ENCODE data around the gene MBNL2. TPM values are rescaled to one million over a fixed set of nuclear protein-coding genes. Genes with fewer than 3 reads are reported as not detected.
A peak's percentile ranks its signal among the peaks of the same experiment; 100 is the strongest.

MBNL2 gene
- total RNA-seq, 2 donors from 2014 or later, result 14.9 to 26.9 TPM

- ATAC-seq (replicated peaks in 1 of 2) (peak in 1 of 2 donors; percentile 32), DNase-seq (no peak)
- peaks cover 0 to 4% of the 10 kb centered on the region in 2 donors for H3K9me3 Mint-ChIP-seq
- peaks cover 15% of the 10 kb centered on the region for H3K4me1 Mint-ChIP-seq (ENCODE audit: low read depth)
- no peaks in the 10 kb centered on the region for H3K36me3 Mint-ChIP-seq (ENCODE audit: insufficient read depth in 2 of 2)
- H3K27me3 Mint-ChIP-seq (ENCODE audit: low read depth), result no peaks in the 10 kb centered on the region
- no peak overlapping the region for H3K27ac Mint-ChIP-seq
- H3K4me3 Mint-ChIP-seq, result no peak overlapping the region
Observed at GRCh38 chr13:97215325-97215724, 6.8 kb upstream of the MBNL2 start.

- DNase-seq, result no peak
- H3K27ac Mint-ChIP-seq, result no peak overlapping the region
- peaks cover 0 to 3% of the 10 kb centered on the region in 2 donors for H3K36me3 Mint-ChIP-seq (ENCODE audit: insufficient read depth in 2 of 2)
- H3K4me3 Mint-ChIP-seq, result no peak overlapping the region
- no peaks in the 10 kb centered on the region for H3K27me3 Mint-ChIP-seq (ENCODE audit: low read depth)
- peaks cover 13% of the 10 kb centered on the region for H3K4me1 Mint-ChIP-seq (ENCODE audit: low read depth)
- peaks cover 0 to 4% of the 10 kb centered on the region in 2 donors for H3K9me3 Mint-ChIP-seq
- no peak for ATAC-seq (replicated peaks in 1 of 2)
Observed at GRCh38 chr13:97219226-97219625, 2.9 kb upstream of the MBNL2 start.

GRCh38 chr13:97220151-97220900, 1.8 kb upstream of the MBNL2 start:
- no peak for DNase-seq
- Mint-ChIP-seq H3K36me3 (ENCODE audit: insufficient read depth in 2 of 2) (peaks cover 0 to 3% of the 10 kb centered on the region in 2 donors), H3K4me3 (no peak overlapping the region), H3K27ac (no peak overlapping the region), H3K4me1 (ENCODE audit: low read depth) (peaks cover 16% of the 10 kb centered on the region), H3K9me3 (peaks cover 0 to 4% of the 10 kb centered on the region in 2 donors), H3K27me3 (ENCODE audit: low read depth) (no peaks in the 10 kb centered on the region)
- ATAC-seq (replicated peaks in 1 of 2), result no peak

- Mint-ChIP-seq H3K9me3 (peaks cover 0 to 4% of the 10 kb centered on the region in 2 donors), H3K4me1 (ENCODE audit: low read depth) (peaks cover 24% of the 10 kb centered on the region), H3K36me3 (ENCODE audit: insufficient read depth in 2 of 2) (peaks cover 0 to 3% of the 10 kb centered on the region in 2 donors), H3K27me3 (ENCODE audit: low read depth) (no peaks in the 10 kb centered on the region), H3K4me3 (no peak overlapping the region), H3K27ac (peak overlapping the region; percentile 92)
- DNase-seq (no peak), ATAC-seq (replicated peaks in 1 of 2) (no peak)
Observed at GRCh38 chr13:97221046-97221445, 1.1 kb upstream of the MBNL2 start.

- peaks cover 28% of the 10 kb centered on the region for H3K4me1 Mint-ChIP-seq (ENCODE audit: low read depth)
- peaks cover 0 to 4% of the 10 kb centered on the region in 2 donors for H3K9me3 Mint-ChIP-seq
- peaks cover 0 to 3% of the 10 kb centered on the region in 2 donors for H3K36me3 Mint-ChIP-seq (ENCODE audit: insufficient read depth in 2 of 2)
- peak overlapping the region; percentile 87 for H3K4me3 Mint-ChIP-seq
- peak overlapping the region; percentile 92 for H3K27ac Mint-ChIP-seq
- ATAC-seq (replicated peaks in 1 of 2) (no peak), DNase-seq (no peak)
- H3K27me3 Mint-ChIP-seq (ENCODE audit: low read depth), result no peaks in the 10 kb centered on the region
Observed at GRCh38 chr13:97221466-97221865, 667 bp upstream of the MBNL2 start.

- peak overlapping the region; percentile 97 for H3K27ac Mint-ChIP-seq
- no peaks in the 10 kb centered on the region for H3K9me3 Mint-ChIP-seq
- H3K36me3 Mint-ChIP-seq (ENCODE audit: insufficient read depth in 2 of 2), result peaks cover 0 to 4% of the 10 kb centered on the region in 2 donors
- H3K4me3 Mint-ChIP-seq, result peak overlapping the region; percentile 87
- ATAC-seq (replicated peaks in 1 of 2), result no peak
- no peaks in the 10 kb centered on the region for H3K27me3 Mint-ChIP-seq (ENCODE audit: low read depth)
- DNase-seq, result no peak
- H3K4me1 Mint-ChIP-seq (ENCODE audit: low read depth), result peaks cover 43% of the 10 kb centered on the region
Observed at GRCh38 chr13:97223037-97223710, 1.0 kb downstream of the MBNL2 start.

GRCh38 chr13:97223711-97224541, 1.8 kb downstream of the MBNL2 start:
- Mint-ChIP-seq H3K27ac (peak overlapping the region; percentile 97), H3K9me3 (no peaks in the 10 kb centered on the region), H3K4me1 (ENCODE audit: low read depth) (peaks cover 43% of the 10 kb centered on the region), H3K36me3 (ENCODE audit: insufficient read depth in 2 of 2) (peaks cover 0 to 4% of the 10 kb centered on the region in 2 donors), H3K4me3 (peak overlapping the region; percentile 87), H3K27me3 (ENCODE audit: low read depth) (no peaks in the 10 kb centered on the region)
- no peak for ATAC-seq (replicated peaks in 1 of 2)
- peak in 1 of 2 donors; percentile 14 for DNase-seq

- Mint-ChIP-seq H3K27ac (peak overlapping the region; percentile 97), H3K9me3 (no peaks in the 10 kb centered on the region), H3K27me3 (ENCODE audit: low read depth) (no peaks in the 10 kb centered on the region), H3K36me3 (ENCODE audit: insufficient read depth in 2 of 2) (peaks cover under 1 to 4% of the 10 kb centered on the region in 2 donors), H3K4me1 (ENCODE audit: low read depth) (peaks cover 48% of the 10 kb centered on the region), H3K4me3 (peak overlapping the region; percentile 87)
- peak in 1 of 2 donors; percentile 19 for DNase-seq
- no peak for ATAC-seq (replicated peaks in 1 of 2)
Observed at GRCh38 chr13:97224544-97225300, 2.6 kb downstream of the MBNL2 start.

- Mint-ChIP-seq H3K27ac (peak overlapping the region; percentile 97), H3K36me3 (ENCODE audit: insufficient read depth in 2 of 2) (peaks cover 2 to 4% of the 10 kb centered on the region in 2 donors), H3K4me1 (ENCODE audit: low read depth) (peaks cover 49% of the 10 kb centered on the region), H3K27me3 (ENCODE audit: low read depth) (no peaks in the 10 kb centered on the region), H3K9me3 (no peaks in the 10 kb centered on the region), H3K4me3 (peak overlapping the region; percentile 87)
- ATAC-seq (replicated peaks in 1 of 2) (no peak), DNase-seq (no peak)
Observed at GRCh38 chr13:97225533-97225932, 3.4 kb downstream of the MBNL2 start.

- H3K4me3 Mint-ChIP-seq, result peak overlapping the region; percentile 87
- peak overlapping the region; percentile 97 for H3K27ac Mint-ChIP-seq
- peaks cover 2 to 4% of the 10 kb centered on the region in 2 donors for H3K36me3 Mint-ChIP-seq (ENCODE audit: insufficient read depth in 2 of 2)
- no peaks in the 10 kb centered on the region for H3K9me3 Mint-ChIP-seq
- H3K27me3 Mint-ChIP-seq (ENCODE audit: low read depth), result no peaks in the 10 kb centered on the region
- ATAC-seq (replicated peaks in 1 of 2) (no peak), DNase-seq (no peak)
- peaks cover 49% of the 10 kb centered on the region for H3K4me1 Mint-ChIP-seq (ENCODE audit: low read depth)
Observed at GRCh38 chr13:97226013-97226412, 3.9 kb downstream of the MBNL2 start.

GRCh38 chr13:97226788-97227627, 4.9 kb downstream of the MBNL2 start:
- H3K9me3 Mint-ChIP-seq, result no peaks in the 10 kb centered on the region
- peaks cover 49% of the 10 kb centered on the region for H3K4me1 Mint-ChIP-seq (ENCODE audit: low read depth)
- ATAC-seq (replicated peaks in 1 of 2), result peak; percentile 54 to 60

More at GRCh38 chr13:97226788-97227627, 4.9 kb downstream of the MBNL2 start:
- H3K27me3 Mint-ChIP-seq (ENCODE audit: low read depth), result no peaks in the 10 kb centered on the region
- peak overlapping the region; percentile 85 to 87 for H3K4me3 Mint-ChIP-seq
- DNase-seq, result peak; percentile 30 to 31
- peaks cover 2 to 4% of the 10 kb centered on the region in 2 donors for H3K36me3 Mint-ChIP-seq (ENCODE audit: insufficient read depth in 2 of 2)
- peak overlapping the region; percentile 97 for H3K27ac Mint-ChIP-seq
